Stimulated activated naive CD8-positive, alpha-beta T cell treated with anti-CD3 and anti-CD28 coated beads, Interleukin-15, Interleukin-2, amounts not matched to agents 100 U/mL and 50 U/mL, for 24 hours (primary cell): Measurements from ENCODE around the gene CTSW.

Experiments used
- ATAC-seq: fragments of 150-1000 bp; cut with Tn5 transposase; one replicate; pipeline ENCODE4 v1.10.0; 2021
- DNase-seq: peaks from one replicate; pipeline ENCODE4 v3.0.0; 2021

Gene CTSW

GRCh38 chr11:65928667-65929066, 49.0 kb downstream of the CTSW start:
- no peak for DNase-seq
- ATAC-seq: no peak

GRCh38 chr11:65931773-65932557, 52.3 kb downstream of the CTSW start:
- ATAC-seq (peak; percentile 29), DNase-seq (no peak)

GRCh38 chr11:65932558-65932919, 52.9 kb downstream of the CTSW start:
- no peak for DNase-seq

More at GRCh38 chr11:65932558-65932919, 52.9 kb downstream of the CTSW start:
- no peak for ATAC-seq
